K562 (cell line): Measurements from ENCODE around the gene BACH1. TPM values are rescaled to one million over a fixed set of nuclear protein-coding genes. Genes with fewer than 3 reads are reported as not detected.

Experiments used
- ATAC-seq: fragments of 200-7000 bp; cut with Tn5 transposase; 3 replicates; pipeline ENCODE4 v1.9.1; 2020; ENCODE audit warnings: moderate library complexity
- BruUV-seq: library from RNA; stranded (reverse); fragments of 400-500 nt; replicated peaks from 2 replicates; lab custom pipeline; 2021; lab: Mats Ljungman, UMichigan
- CTCF ChIA-PET: fragments of 300-600 bp; formaldehyde crosslinking; extraction: SDS; loops from one replicate; lab custom pipeline; 2021; ENCODE audit warnings: low intra/inter-chr PET ratio; lab: Yijun Ruan, JAX
- POLR2A ChIA-PET: fragments of 300-600, 350-650 bp; sonication (Branson Sonifier 250); formaldehyde crosslinking; extraction: SDS; loops from one replicate; lab custom pipeline; 2021; ENCODE audit warnings: antibody characterized with exemption, inconsistent platforms; lab: Yijun Ruan, JAX
- DNase-seq, 4 experiments: peaks; one replicate each; pipeline versions ENCODE4 v3.0.0 to v3.0.0-alpha.2; 2011 to 2018; ENCODE audit warnings: low spot score in 3 of 4, mixed read lengths in 3 of 4; ENCODE audit errors: extremely low read depth in 1 of 4
- FAIRE-seq: peaks from 2 replicates; lab custom pipeline; 2011; peaks lifted over from hg19 to GRCh38; lab: Jason Lieb, UNC
- H2AFZ ChIP-seq: 2 replicates; pipeline ENCODE4 v1.6.0; 2011; ENCODE audit warnings: low read depth, low read length, control low read depth, inconsistent platforms
- H3K27ac ChIP-seq: fragments of 200-600 bp; 3 replicates; pipeline ENCODE4 v1.8.0; 2011; ENCODE audit warnings: low read depth, mild to moderate bottlenecking, control low read depth, inconsistent platforms, low read length, moderate library complexity, mixed read lengths; ENCODE audit errors: extremely low read depth
- H3K27me3 ChIP-seq, 2 experiments: fragments of 300-600 bp in 1 of 2; 2 replicates in 1 of 2; 3 replicates in 1 of 2; pipeline versions ENCODE4 v1.6.0 to v1.8.0; 2011; ENCODE audit warnings: inconsistent platforms in 2 of 2, low read length in 2 of 2, mild to moderate bottlenecking in 1 of 2, mixed read lengths in 1 of 2, moderate library complexity in 1 of 2; ENCODE audit not compliant: control insufficient read depth in 2 of 2, insufficient read depth in 2 of 2
- H3K36me3 ChIP-seq: fragments of 300-600 bp; 3 replicates; pipeline ENCODE4 v1.8.0; 2011; ENCODE audit warnings: mild to moderate bottlenecking, low read length, inconsistent platforms; ENCODE audit not compliant: control insufficient read depth, insufficient read depth
- H3K4me1 ChIP-seq, 2 experiments: fragments of 200-600 bp in 1 of 2; replicated peaks in 1 of 2; 2 replicates in 1 of 2; 3 replicates in 1 of 2; pipeline versions ENCODE4 v1.5.1 to v1.8.0; 2011; ENCODE audit warnings: inconsistent platforms in 2 of 2, low read length in 2 of 2, mild to moderate bottlenecking in 1 of 2, mixed read lengths in 1 of 2, moderate library complexity in 1 of 2; ENCODE audit not compliant: control insufficient read depth in 2 of 2, insufficient read depth in 2 of 2
- H3K4me2 ChIP-seq: 2 replicates; pipeline ENCODE4 v1.6.1; 2011; ENCODE audit warnings: low read length, control low read depth, inconsistent platforms, mixed read lengths; ENCODE audit not compliant: insufficient read depth
- H3K4me3 ChIP-seq: fragments of 200-600 bp; sonication (generic), shearing (Covaris generic); 2 replicates; pipeline ENCODE4 v1.5.1; 2016; ENCODE audit warnings: control low read depth, inconsistent platforms
- H3K79me2 ChIP-seq: fragments of 200-600 bp; 3 replicates; pipeline ENCODE4 v1.8.0; 2011; ENCODE audit warnings: low read length, inconsistent platforms; ENCODE audit not compliant: control insufficient read depth, insufficient read depth
- H3K9ac ChIP-seq, 2 experiments: 2 replicates each; pipeline versions ENCODE4 v1.6.0 to v1.6.1; 2011; ENCODE audit warnings: low read depth in 2 of 2, low read length in 2 of 2, control low read depth in 1 of 2, inconsistent platforms in 1 of 2, mild to moderate bottlenecking in 1 of 2, mixed read lengths in 1 of 2; ENCODE audit not compliant: insufficient read depth in 1 of 2
- H3K9me1 ChIP-seq: one replicate; pipeline ENCODE4 v1.6.0; 2011; ENCODE audit warnings: inconsistent platforms, mild to moderate bottlenecking, low read length, moderate library complexity; ENCODE audit not compliant: control insufficient read depth, insufficient read depth
- H3K9me3 ChIP-seq: replicated peaks from 2 replicates; pipeline ENCODE4 v1.5.1; 2011; ENCODE audit warnings: low read depth, low read length, inconsistent platforms; ENCODE audit not compliant: control insufficient read depth, insufficient read depth
- H4K20me1 ChIP-seq: replicated peaks from 2 replicates; pipeline ENCODE4 v1.6.1; 2011; ENCODE audit warnings: low read length, inconsistent platforms, mixed read lengths; ENCODE audit not compliant: control insufficient read depth, insufficient read depth
- FOXJ2 ChIP-seq: fragments of 200-800 bp; sonication (Bioruptor generic); IDR thresholded peaks from 2 replicates; pipeline ENCODE4 v1.6.1; 2016; ENCODE audit warnings: missing genetic modification characterization, missing compliant biosample characterization
- KDM4B ChIP-seq, 2 experiments: fragments of 450-650 bp in 1 of 2; sonication (generic) in 1 of 2; IDR thresholded peaks; 2 replicates each; pipeline ENCODE4 v1.6.1; 2016 to 2017; ENCODE audit warnings: borderline replicate concordance in 2 of 2, antibody characterized with exemption in 1 of 2, low read depth in 1 of 2, mild to moderate bottlenecking in 1 of 2
- MEIS2 ChIP-seq: fragments of 450-650 bp; IDR thresholded peaks from 2 replicates; pipeline ENCODE4 v1.6.1; 2014; ENCODE audit warnings: mild to moderate bottlenecking; ENCODE audit not compliant: partially characterized antibody
- PHB ChIP-seq: fragments of 250-450 bp; sonication (Bioruptor Pico); IDR thresholded peaks from 2 replicates; pipeline ENCODE4 v1.5.0; 2021
- PRMT5 ChIP-seq: sonication (generic); formaldehyde crosslinking; IDR thresholded peaks from 2 replicates; pipeline ENCODE4 v1.5.0; 2020; ENCODE audit warnings: missing genetic modification reagents
- RAD21 ChIP-seq, 2 experiments: fragments of 250-450 bp in 1 of 2; fragments of 450-650 bp in 1 of 2; sonication (Bioruptor Pico) in 1 of 2; formaldehyde crosslinking in 1 of 2; IDR thresholded peaks in 1 of 2; conservative IDR thresholded peaks in 1 of 2; 2 replicates each; pipeline versions ENCODE4 v1.4.0 to v1.8.0; 2020 to 2022; ENCODE audit warnings: mild to moderate bottlenecking in 2 of 2, moderate library complexity in 1 of 2
- SMARCE1 ChIP-seq: fragments of 450-650 bp; IDR thresholded peaks from 2 replicates; pipeline ENCODE4 v1.7.1; 2016; ENCODE audit warnings: mild to moderate bottlenecking
- SPI1 ChIP-seq: IDR thresholded peaks from 2 replicates; pipeline ENCODE4 v1.6.1; 2011; ENCODE audit warnings: low read depth, low read length, control low read depth, borderline replicate concordance
- TRIM28 ChIP-seq: fragments of 450-650 bp; IDR thresholded peaks from 2 replicates; pipeline ENCODE4 v1.6.1; 2017
- ZNF347 ChIP-seq: fragments of 450-650 bp; formaldehyde crosslinking; IDR thresholded peaks from 2 replicates; pipeline ENCODE4 v1.4.0; 2020; ENCODE audit warnings: low read depth, mild to moderate bottlenecking, moderate library complexity
- ZNF75A ChIP-seq: fragments of 450-650 bp; formaldehyde crosslinking; IDR thresholded peaks from 2 replicates; pipeline ENCODE4 v1.4.0; 2020; ENCODE audit warnings: mild to moderate bottlenecking
- WGBS: fragments of 100-300 bp; shearing (Covaris generic); methylation state at CpG from one replicate; pipeline ENCODE4 v1.1.6; 2016; ENCODE audit warnings: low coverage, mixed read lengths; ENCODE audit not compliant: insufficient coverage; ENCODE audit errors: missing lambda C conversion rate; 5-methylcytosine and 5-hydroxymethylcytosine counted together
- in situ Hi-C: fragments of 300-500 bp; cut with MboI; formaldehyde crosslinking; loops from 4 replicates; pipeline ENCODE4 v1.15.0; 2018; ENCODE audit warnings: inconsistent platforms, mixed read lengths
- intact Hi-C: fragments of 100-400 bp; cut with micrococcal nuclease; formaldehyde crosslinking; loops from 2 replicates; pipeline ENCODE4 v1.14.2; 2022
- polyA plus RNA-seq, 8 experiments: library from polyadenylated mRNA; depleted of rRNA in 4 of 8; stranded (reverse) in 5 of 8; unstranded in 3 of 8; fragments of >200 nt; fragmentation: Nextera tagmentation in 2 of 8; fragmentation: Illumina TruSeq in 1 of 8; extraction: Ambion mirVana in 2 of 8; extraction: Trizol in 1 of 8; gene quantifications; 2 replicates each; pipeline versions ENCODE4 v1.2.1 to v1.2.3, GENCODE V29; 2011 to 2014; ENCODE audit warnings: inconsistent platforms in 1 of 8, missing spikeins in 1 of 8
- total RNA-seq, 7 experiments: library from RNA; depleted of rRNA in 6 of 7; stranded (reverse); fragments of >200 nt in 6 of 7; fragmentation: Illumina TruSeq in 2 of 7; extraction: Trizol in 2 of 7; gene quantifications; 2 replicates each; pipeline versions ENCODE4 v1.2.1 to v1.2.3, GENCODE V29; 2011 to 2021; ENCODE audit warnings: low replicate concordance in 1 of 7
- TF ChIP-seq, protein P1 (sequence below): sonication (generic); formaldehyde crosslinking; IDR thresholded peaks from 2 replicates; pipeline ENCODE4 v1.8.1; 2023; ENCODE audit warnings: mild to moderate bottlenecking, missing genetic modification reagents, moderate library complexity
- TF ChIP-seq, protein P2 (sequence below): IDR thresholded peaks from 2 replicates; pipeline ENCODE4 v1.6.1; 2011; ENCODE audit warnings: borderline replicate concordance, low read depth, mild to moderate bottlenecking, moderate library complexity, low read length; ENCODE audit not compliant: insufficient read depth, poor library complexity, severe bottlenecking

The BACH1 gene
- total and polyA plus RNA-seq, 9 of the 15 experiments (the other 6 are each of a cell fraction or from before 2014, with no cell fraction given) = 10.6 to 58.5 (median 28.6) TPM

DNA sequence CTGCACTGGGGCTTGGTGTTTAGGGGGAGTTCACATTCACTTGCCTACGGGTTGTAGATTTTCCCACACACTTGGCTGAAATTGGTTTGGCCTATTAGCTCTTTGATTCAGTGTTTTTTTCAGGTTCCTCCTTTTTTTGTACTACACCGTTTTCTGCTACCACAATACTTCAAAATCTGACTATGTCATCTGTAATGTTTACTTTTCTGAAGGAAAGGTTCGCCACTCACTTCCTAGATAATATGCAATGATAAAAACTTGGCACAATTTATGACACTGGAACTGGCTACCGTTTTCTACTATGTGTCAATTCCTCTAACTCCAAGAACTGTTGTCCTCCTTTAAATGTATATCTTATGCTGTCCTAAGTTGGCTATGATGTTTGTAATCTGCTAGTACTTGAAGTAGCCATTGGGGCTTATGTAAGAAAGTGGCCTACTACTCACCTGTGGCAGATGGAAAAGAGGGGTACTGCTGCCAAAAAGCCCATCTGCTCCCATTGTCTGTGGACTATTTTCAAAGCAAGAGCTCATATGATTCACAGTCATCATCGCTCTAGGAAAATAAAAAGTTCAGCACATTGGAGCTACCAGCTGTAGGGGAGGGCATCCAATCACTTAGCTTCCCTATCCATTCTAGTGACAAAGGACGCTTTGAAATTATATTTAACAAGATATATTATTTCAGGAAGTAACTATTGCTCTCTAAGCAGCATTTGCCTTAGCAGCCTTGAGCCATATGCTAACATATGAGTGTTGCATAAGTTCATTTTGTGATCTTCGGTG is 42.4 kb upstream of the BACH1 start:
- Histone ChIP-seq H3K4me1 (no peaks in the 10 kb centered on the region; a peak in 1 of 5 replicates), H3K27me3 (no peaks in the 10 kb centered on the region), H3K36me3 (no peaks in the 10 kb centered on the region), H3K9me3 (no peaks in the 10 kb centered on the region), H3K9me1 (no peaks in the 10 kb centered on the region), H3K9ac (no peak overlapping the region), H3K79me2 (no peaks in the 10 kb centered on the region), H3K4me3 (no peak overlapping the region), H3K4me2 (no peak overlapping the region), H3K27ac (no peak overlapping the region), H4K20me1 (no peaks in the 10 kb centered on the region), H2AFZ (no peak overlapping the region)
- no TSS peak for BruUV-seq
- ATAC-seq (no peak), DNase-seq (no peak), FAIRE-seq (no peak)
- intact Hi-C loops = no loop called here
- in situ Hi-C loops = no loop called here
- TF ChIP-seq PHB (no peak), FOXJ2 (tag) (0 out of 2 replicates have a peak, but pooled peaks have one; percentile 21), MEIS2 (peak; percentile 49), TRIM28 (no peak), ZNF75A (peak; percentile 89), SPI1 (no peak), RAD21 (CRISPR knock-in tag; conservative IDR thresholded peaks at IDR 0.05 in 1 of 2, IDR thresholded peaks at IDR 0.05 in 1 of 2) (no peak), ZNF347 (CRISPR knock-in tag) (no peak), KDM4B (IDR thresholded peaks at IDR 0.05; ENCODE audit: borderline replicate concordance in 2 of 2, low read depth in 1 of 2) (no peak), PRMT5 (CRISPR knock-in tag) (no peak), SMARCE1 (peak; percentile 17; the same call in 1 of the 2 replicates)
- TF ChIP-seq, protein P1, sequence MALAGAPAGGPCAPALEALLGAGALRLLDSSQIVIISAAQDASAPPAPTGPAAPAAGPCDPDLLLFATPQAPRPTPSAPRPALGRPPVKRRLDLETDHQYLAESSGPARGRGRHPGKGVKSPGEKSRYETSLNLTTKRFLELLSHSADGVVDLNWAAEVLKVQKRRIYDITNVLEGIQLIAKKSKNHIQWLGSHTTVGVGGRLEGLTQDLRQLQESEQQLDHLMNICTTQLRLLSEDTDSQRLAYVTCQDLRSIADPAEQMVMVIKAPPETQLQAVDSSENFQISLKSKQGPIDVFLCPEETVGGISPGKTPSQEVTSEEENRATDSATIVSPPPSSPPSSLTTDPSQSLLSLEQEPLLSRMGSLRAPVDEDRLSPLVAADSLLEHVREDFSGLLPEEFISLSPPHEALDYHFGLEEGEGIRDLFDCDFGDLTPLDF = no peak
- TF ChIP-seq, protein P2, sequence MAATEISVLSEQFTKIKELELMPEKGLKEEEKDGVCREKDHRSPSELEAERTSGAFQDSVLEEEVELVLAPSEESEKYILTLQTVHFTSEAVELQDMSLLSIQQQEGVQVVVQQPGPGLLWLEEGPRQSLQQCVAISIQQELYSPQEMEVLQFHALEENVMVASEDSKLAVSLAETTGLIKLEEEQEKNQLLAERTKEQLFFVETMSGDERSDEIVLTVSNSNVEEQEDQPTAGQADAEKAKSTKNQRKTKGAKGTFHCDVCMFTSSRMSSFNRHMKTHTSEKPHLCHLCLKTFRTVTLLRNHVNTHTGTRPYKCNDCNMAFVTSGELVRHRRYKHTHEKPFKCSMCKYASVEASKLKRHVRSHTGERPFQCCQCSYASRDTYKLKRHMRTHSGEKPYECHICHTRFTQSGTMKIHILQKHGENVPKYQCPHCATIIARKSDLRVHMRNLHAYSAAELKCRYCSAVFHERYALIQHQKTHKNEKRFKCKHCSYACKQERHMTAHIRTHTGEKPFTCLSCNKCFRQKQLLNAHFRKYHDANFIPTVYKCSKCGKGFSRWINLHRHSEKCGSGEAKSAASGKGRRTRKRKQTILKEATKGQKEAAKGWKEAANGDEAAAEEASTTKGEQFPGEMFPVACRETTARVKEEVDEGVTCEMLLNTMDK = no peak
- ChIA-PET CTCF (no interaction called here), POLR2A (interaction anchor here (1.5 kb wide), 1 partner anchor 31 kb away, joined by 5 read pairs; no protein-coding TSS in a partner anchor)
- WGBS = 0% methylated on average over 7 of the region's 7 CpGs
